HepG2 (cell line): Measurements from ENCODE around the gene KIFAP3. TPM values are rescaled to one million over a fixed set of nuclear protein-coding genes. Genes with fewer than 3 reads are reported as not detected.

Experiments used
- BORCS8-MEF2B ChIP-seq: sonication (generic); formaldehyde crosslinking; IDR thresholded peaks from 2 replicates; pipeline ENCODE4 v1.8.0; 2022; ENCODE audit warnings: mild to moderate bottlenecking, missing genetic modification reagents
- CCAR2 ChIP-seq: fragments of 200-400 bp; formaldehyde crosslinking; optimal IDR thresholded peaks from 2 replicates; pipeline ENCODE3; 2018; ENCODE audit warnings: low read depth, mild to moderate bottlenecking, low read length, moderate library complexity
- DPF2 ChIP-seq: sonication (generic); formaldehyde crosslinking; IDR thresholded peaks from 2 replicates; pipeline ENCODE4 v1.4.0; 2020; ENCODE audit warnings: mild to moderate bottlenecking, low read depth, missing genetic modification reagents, borderline replicate concordance
- E2F1 ChIP-seq: sonication (generic); formaldehyde crosslinking; IDR thresholded peaks from 2 replicates; pipeline ENCODE4 v1.5.0; 2020; ENCODE audit warnings: missing genetic modification reagents
- EHMT2 ChIP-seq: fragments of 200-600 bp; sonication (generic); IDR thresholded peaks from 2 replicates; pipeline ENCODE4 v1.7.0; 2017; ENCODE audit warnings: antibody characterized with exemption, low read depth, low read length, borderline replicate concordance
- FOXA3 ChIP-seq: IDR thresholded peaks from 2 replicates; pipeline ENCODE4 v1.6.1; 2016; ENCODE audit warnings: missing genetic modification reagents, missing compliant biosample characterization
- FOXK1 ChIP-seq: sonication (generic); formaldehyde crosslinking; IDR thresholded peaks from 2 replicates; pipeline ENCODE4 v1.4.0; 2020; ENCODE audit warnings: low read depth, missing genetic modification reagents, borderline replicate concordance
- FOXO1 ChIP-seq: sonication (generic); formaldehyde crosslinking; IDR thresholded peaks from 2 replicates; pipeline ENCODE4 v1.4.0; 2020; ENCODE audit warnings: missing genetic modification reagents
- FOXO4 ChIP-seq: sonication (generic); formaldehyde crosslinking; conservative IDR thresholded peaks from 2 replicates; pipeline ENCODE4 v1.8.1; 2023; ENCODE audit warnings: missing genetic modification reagents
- GPBP1L1 ChIP-seq: sonication (generic); formaldehyde crosslinking; IDR thresholded peaks from 2 replicates; pipeline ENCODE4 v1.5.0; 2020; ENCODE audit warnings: mild to moderate bottlenecking, missing genetic modification reagents
- HMG20B ChIP-seq: conservative IDR thresholded peaks from 2 replicates; pipeline ENCODE4 v1.6.1; 2016; ENCODE audit warnings: missing genetic modification reagents, missing compliant biosample characterization
- MED8 ChIP-seq: sonication (generic); formaldehyde crosslinking; IDR thresholded peaks from 2 replicates; pipeline ENCODE4 v1.8.1; 2023; ENCODE audit warnings: mild to moderate bottlenecking, missing genetic modification reagents; ENCODE audit not compliant: insufficient replicate concordance
- MXD1 ChIP-seq: sonication (generic); formaldehyde crosslinking; IDR thresholded peaks from 2 replicates; pipeline ENCODE4 v1.4.0; 2020; ENCODE audit warnings: mild to moderate bottlenecking, missing genetic modification reagents
- NAIF1 ChIP-seq: sonication (generic); formaldehyde crosslinking; IDR thresholded peaks from 2 replicates; pipeline ENCODE4 v1.5.0; 2020; ENCODE audit warnings: mild to moderate bottlenecking, missing genetic modification reagents, borderline replicate concordance
- PAF1 ChIP-seq: IDR thresholded peaks from 2 replicates; pipeline ENCODE4 v1.6.1; 2016; ENCODE audit warnings: missing genetic modification reagents, missing compliant biosample characterization
- PLSCR1 ChIP-seq: sonication (generic); formaldehyde crosslinking; IDR thresholded peaks from 2 replicates; pipeline ENCODE4 v1.5.0; 2020; ENCODE audit warnings: missing genetic modification reagents, mild to moderate bottlenecking, borderline replicate concordance
- RCOR2 ChIP-seq: IDR thresholded peaks from 2 replicates; pipeline ENCODE4 v1.6.1; 2016; ENCODE audit warnings: missing biosample characterization, missing genetic modification reagents
- SRF ChIP-seq: IDR thresholded peaks from 2 replicates; pipeline ENCODE4 v1.6.1; 2011; ENCODE audit warnings: mild to moderate bottlenecking, low read depth, low read length, moderate library complexity
- STAG1 ChIP-seq: sonication (generic); formaldehyde crosslinking; IDR thresholded peaks from 2 replicates; pipeline ENCODE4 v1.4.0; 2020; ENCODE audit warnings: missing genetic modification reagents
- ZKSCAN5 ChIP-seq: sonication (generic); formaldehyde crosslinking; IDR thresholded peaks from 2 replicates; pipeline ENCODE4 v1.5.1; 2020; ENCODE audit warnings: mild to moderate bottlenecking, missing genetic modification reagents
- ZNF264 ChIP-seq: sonication (generic); formaldehyde crosslinking; IDR thresholded peaks from 2 replicates; pipeline ENCODE4 v1.4.0; 2020; ENCODE audit warnings: missing genetic modification reagents
- ZNF546 ChIP-seq: sonication (generic); formaldehyde crosslinking; conservative IDR thresholded peaks from 2 replicates; pipeline ENCODE4 v1.8.1; 2023; ENCODE audit warnings: mild to moderate bottlenecking, missing genetic modification reagents
- ZNF775 ChIP-seq: sonication (generic); formaldehyde crosslinking; IDR thresholded peaks from 2 replicates; pipeline ENCODE4 v1.4.0; 2020; ENCODE audit warnings: missing genetic modification reagents, mild to moderate bottlenecking, moderate library complexity, borderline replicate concordance
- polyA plus RNA-seq, 8 experiments: library from polyadenylated mRNA; depleted of rRNA in 3 of 8; stranded (reverse) in 7 of 8; unstranded in 1 of 8; fragments of >200 nt; fragmentation: Illumina TruSeq in 4 of 8; extraction: Trizol in 4 of 8; gene quantifications; 2 replicates each; pipeline versions ENCODE4 v1.2.1 to v1.2.3, GENCODE V29; 2011 to 2016; ENCODE audit warnings: low read depth in 4 of 8, missing spikeins in 1 of 8, mixed read lengths in 1 of 8; ENCODE audit not compliant: insufficient read depth in 1 of 8
- total RNA-seq, 5 experiments: library from RNA; depleted of rRNA; stranded (reverse); fragments of >200 nt; fragmentation: Illumina TruSeq; extraction: Trizol; gene quantifications; 2 replicates each; pipeline ENCODE4 v1.2.3, GENCODE V29; 2016; ENCODE audit warnings: low read depth in 1 of 5

Gene KIFAP3
- total and polyA plus RNA-seq, 2 of the 13 experiments (the other 11 are each of a cell fraction or from before 2014, with no cell fraction given): 3.4 to 10.0 TPM

- no peak for TF ChIP-seq PLSCR1 (CRISPR knock-in tag)
- TF ChIP-seq EHMT2: peak; percentile 98
- no peak for TF ChIP-seq BORCS8-MEF2B
- TF ChIP-seq ZNF775 (CRISPR knock-in tag): no peak
- 0 out of 2 replicates have a peak, but pooled peaks have one; percentile 14 for TF ChIP-seq RCOR2 (CRISPR knock-in tag)
- no peak for TF ChIP-seq FOXO4 (CRISPR knock-in tag)
- TF ChIP-seq SRF: no peak
- no peak for TF ChIP-seq PAF1 (CRISPR knock-in tag)
- TF ChIP-seq E2F1 (CRISPR knock-in tag): no peak
- TF ChIP-seq GPBP1L1 (CRISPR knock-in tag): no peak
- no peak for TF ChIP-seq MXD1
- no peak for TF ChIP-seq CCAR2
- TF ChIP-seq ZNF546: no peak
- TF ChIP-seq FOXK1 (CRISPR knock-in tag): peak; percentile 86; the same call in 1 of the 2 replicates
- TF ChIP-seq ZNF264 (CRISPR knock-in tag): no peak
- TF ChIP-seq NAIF1 (CRISPR knock-in tag): no peak
- no peak for TF ChIP-seq HMG20B
- TF ChIP-seq STAG1 (CRISPR knock-in tag): no peak
- TF ChIP-seq FOXA3 (CRISPR knock-in tag): 0 out of 2 replicates have a peak, but pooled peaks have one; percentile 19
- TF ChIP-seq FOXO1: peak; percentile 13; the same call in 1 of the 2 replicates
- peak; percentile 58 for TF ChIP-seq MED8 (CRISPR knock-in tag)
- TF ChIP-seq DPF2: no peak
- no peak for TF ChIP-seq ZKSCAN5
Measured at GRCh38 chr1:169893645-169894423, 180.7 kb downstream of the KIFAP3 start, which contains the start of gene SCYL3 (continued).
